Esophagus squamous epithelium (tissue), 5 donors: ENCODE data around the gene CCNJL. TPM values are rescaled to one million over a fixed set of nuclear protein-coding genes. Genes with fewer than 3 reads are reported as not detected.
A peak's percentile ranks its signal among the peaks of the same experiment; 100 is the strongest.

ENCODE experiments used
- DNase-seq: peaks from one replicate; lab custom pipeline; 2025; lab: John Stamatoyannopoulos, UW
- H3K27ac ChIP-seq, 4 donors: fragments of 200-600 bp; sonication (generic); one replicate each; pipeline ENCODE4 v1.5.1; 2016 to 2019; ENCODE audit warnings: mild to moderate bottlenecking in 1 of 4
- H3K27me3 ChIP-seq, 4 donors: fragments of 200-600 bp; sonication (generic); 1 replicate in 3 of 4; 2 replicates in 1 of 4; pipeline versions ENCODE4 v1.5.1 to v1.6.0; 2017 to 2021; ENCODE audit warnings: antibody characterized with exemption in 1 of 4
- H3K36me3 ChIP-seq, 3 donors: fragments of 200-600 bp; sonication (generic); one replicate each; pipeline ENCODE4 v1.5.1; 2016 to 2019
- H3K4me1 ChIP-seq, 3 donors: fragments of 200-600 bp; sonication (generic); one replicate each; pipeline ENCODE4 v1.5.1; 2017 to 2019
- H3K4me3 ChIP-seq, 4 donors: fragments of 200-600 bp; sonication (generic); 1 replicate in 3 of 4; 2 replicates in 1 of 4; pipeline ENCODE4 v1.5.1; 2016 to 2019; ENCODE audit warnings: mild to moderate bottlenecking in 2 of 4, moderate library complexity in 1 of 4
- H3K9me3 ChIP-seq, 3 donors: fragments of 200-600 bp; sonication (generic); one replicate each; pipeline ENCODE4 v1.5.1; 2016 to 2019
- POLR2A ChIP-seq, 4 donors: fragments of 450-650 bp; IDR thresholded peaks; one replicate each; pipeline ENCODE4 v1.6.1; 2017; ENCODE audit warnings: antibody characterized with exemption in 4 of 4, mild to moderate bottlenecking in 4 of 4, moderate library complexity in 3 of 4
- WGBS, 2 donors: methylation state at CpG; one replicate each; pipeline ENCODE4 v1.1.5; 2018; 5-methylcytosine and 5-hydroxymethylcytosine counted together
- intact Hi-C: fragments of 100-400 bp; cut with DNase I; formaldehyde crosslinking; loops from one replicate; pipeline ENCODE4 v1.15.0; 2022
- total RNA-seq, 4 donors: library from RNA; depleted of rRNA; stranded (reverse); fragments of >200 nt; gene quantifications; one replicate each; pipeline ENCODE4 v1.1.0, GENCODE V29; 2016
- TF ChIP-seq, protein P1 (sequence below), 6 experiments: fragments of 450-650 bp in 4 of 6; fragments of 200-600 bp in 2 of 6; sonication (generic) in 2 of 6; IDR thresholded peaks; one replicate each; pipeline ENCODE4 v1.5.1; 2016 to 2019; ENCODE audit warnings: antibody characterized with exemption in 6 of 6, mild to moderate bottlenecking in 4 of 6, moderate library complexity in 4 of 6
- donor health status: DM: yes; HTN: yes; CAD: no.

Gene CCNJL
- total RNA-seq, 4 donors from 2014 or later: 0.04 to 3.0 (median 0.74) TPM

DNA sequence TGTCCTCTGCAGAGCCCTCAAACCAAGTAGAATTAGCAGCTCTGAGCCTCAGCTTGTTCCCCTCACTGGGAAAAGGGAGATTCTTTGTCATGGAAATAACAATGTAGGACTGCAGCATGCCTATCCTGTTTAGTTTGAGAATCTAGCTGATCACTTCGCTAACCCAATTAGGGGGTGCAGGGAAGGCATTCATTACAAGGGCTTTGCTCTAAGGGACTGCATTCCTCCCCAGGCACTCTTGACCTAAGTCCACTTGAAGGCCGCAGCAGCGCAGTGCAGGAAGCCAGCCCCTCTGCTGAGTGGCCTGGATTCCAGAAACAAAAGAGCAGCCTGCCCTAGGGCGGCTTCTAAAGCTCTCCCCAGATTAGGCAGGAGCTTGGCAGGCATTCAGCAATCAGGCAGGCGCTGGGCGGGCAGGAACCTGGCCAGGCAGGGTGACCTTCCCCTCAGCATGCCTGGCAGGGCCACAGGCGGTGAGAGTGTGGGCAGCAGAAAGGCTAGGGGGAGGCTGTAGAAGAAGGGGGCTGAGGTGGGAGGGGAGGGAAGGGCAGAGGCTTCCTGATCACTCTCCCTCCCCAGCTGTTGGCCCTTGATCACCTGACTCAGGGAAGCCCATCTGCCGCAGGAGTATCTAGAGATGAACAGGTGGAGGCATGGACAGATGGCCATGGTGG, 24.8 kb downstream of the CCNJL start:
- H3K27ac ChIP-seq: peak overlapping the region in 3 of 4 donors; percentile 14 to 58 (median 53)
- intact Hi-C loops: no loop called here

DNA sequence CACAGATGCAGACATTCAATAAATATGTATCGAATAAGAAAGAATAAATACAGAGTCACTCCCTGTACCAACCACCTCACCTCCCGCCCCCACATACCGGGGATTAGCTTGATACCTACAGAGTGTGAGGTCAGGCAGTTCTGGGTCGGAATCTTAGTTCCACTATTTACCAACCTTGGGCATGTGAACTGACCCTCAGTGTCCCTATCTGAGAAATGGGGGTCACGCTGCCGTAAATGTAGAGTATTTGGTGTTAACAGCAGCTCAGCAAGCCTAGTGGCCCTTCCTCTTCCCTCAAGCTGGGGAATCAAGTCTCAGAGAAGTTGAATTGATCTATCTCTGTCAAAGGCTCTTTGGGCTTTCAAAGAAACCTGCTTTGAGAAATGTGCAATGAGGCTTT, 25.4 kb downstream of the CCNJL start:
- peaks cover 8 to 61% (median 25%) of the 10 kb centered on the region in 3 donors for H3K4me1 ChIP-seq
- no peak overlapping the region for H3K4me3 ChIP-seq
- TF ChIP-seq, protein P1, sequence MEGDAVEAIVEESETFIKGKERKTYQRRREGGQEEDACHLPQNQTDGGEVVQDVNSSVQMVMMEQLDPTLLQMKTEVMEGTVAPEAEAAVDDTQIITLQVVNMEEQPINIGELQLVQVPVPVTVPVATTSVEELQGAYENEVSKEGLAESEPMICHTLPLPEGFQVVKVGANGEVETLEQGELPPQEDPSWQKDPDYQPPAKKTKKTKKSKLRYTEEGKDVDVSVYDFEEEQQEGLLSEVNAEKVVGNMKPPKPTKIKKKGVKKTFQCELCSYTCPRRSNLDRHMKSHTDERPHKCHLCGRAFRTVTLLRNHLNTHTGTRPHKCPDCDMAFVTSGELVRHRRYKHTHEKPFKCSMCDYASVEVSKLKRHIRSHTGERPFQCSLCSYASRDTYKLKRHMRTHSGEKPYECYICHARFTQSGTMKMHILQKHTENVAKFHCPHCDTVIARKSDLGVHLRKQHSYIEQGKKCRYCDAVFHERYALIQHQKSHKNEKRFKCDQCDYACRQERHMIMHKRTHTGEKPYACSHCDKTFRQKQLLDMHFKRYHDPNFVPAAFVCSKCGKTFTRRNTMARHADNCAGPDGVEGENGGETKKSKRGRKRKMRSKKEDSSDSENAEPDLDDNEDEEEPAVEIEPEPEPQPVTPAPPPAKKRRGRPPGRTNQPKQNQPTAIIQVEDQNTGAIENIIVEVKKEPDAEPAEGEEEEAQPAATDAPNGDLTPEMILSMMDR (IDR thresholded peaks at IDR 0.05): no peak
- TF ChIP-seq POLR2A (IDR thresholded peaks at IDR 0.05): no peak
- no peaks in the 10 kb centered on the region for H3K9me3 ChIP-seq
- no peak for DNase-seq
- H3K27me3 ChIP-seq: no peaks in the 10 kb centered on the region
- WGBS, 2 donors: 58 to 63% methylated on average over 4 to 6 of the region's 6 CpGs
- intact Hi-C loops: no loop called here
- no peaks in the 10 kb centered on the region for H3K36me3 ChIP-seq
- H3K27ac ChIP-seq: peak overlapping the region in 1 of 4 donors; percentile 58

More for the DNA sequence above, 24.8 kb downstream of the CCNJL start:
- 20 to 52% methylated on average over 5 to 7 of the region's 8 CpGs for WGBS, 2 donors
- TF ChIP-seq, protein P1 (IDR thresholded peaks at IDR 0.05): no peak
- TF ChIP-seq POLR2A (IDR thresholded peaks at IDR 0.05): no peak
- peaks cover 8 to 64% (median 25%) of the 10 kb centered on the region in 3 donors for H3K4me1 ChIP-seq
- no peaks in the 10 kb centered on the region for H3K36me3 ChIP-seq
- H3K4me3 ChIP-seq: peak overlapping the region in 1 of 4 donors; percentile 9
- H3K9me3 ChIP-seq: no peaks in the 10 kb centered on the region
- no peak for DNase-seq
- no peaks in the 10 kb centered on the region for H3K27me3 ChIP-seq

DNA sequence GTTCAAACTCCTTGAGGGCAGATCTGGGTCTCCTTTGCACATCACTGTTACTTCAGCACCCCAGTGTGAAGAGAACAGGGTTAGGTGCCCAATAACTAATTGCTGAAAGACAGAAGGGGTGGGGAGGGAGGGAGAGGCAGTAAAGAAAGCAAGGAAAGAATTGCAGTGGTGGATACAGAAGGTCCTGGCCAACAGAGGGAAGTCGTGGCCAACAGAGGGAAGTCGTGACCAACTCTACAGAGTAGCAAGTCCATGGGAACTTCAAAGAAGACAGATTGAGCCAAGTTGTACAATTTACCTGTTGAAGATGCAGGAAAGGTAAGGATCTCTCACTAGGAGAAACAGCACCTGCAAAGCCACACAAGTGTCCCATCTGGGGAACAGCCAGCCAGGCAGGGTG, 27.0 kb downstream of the CCNJL start:
- no peak for DNase-seq
- Histone ChIP-seq H3K27me3 (no peaks in the 10 kb centered on the region), H3K9me3 (no peaks in the 10 kb centered on the region), H3K27ac (no peak overlapping the region), H3K36me3 (no peaks in the 10 kb centered on the region), H3K4me1 (peaks cover 8 to 46% (median 25%) of the 10 kb centered on the region in 3 donors), H3K4me3 (no peak overlapping the region)
- WGBS, 2 donors: 67 to 74% methylated on average over 2 of the region's 2 CpGs
- TF ChIP-seq, protein P1 (IDR thresholded peaks at IDR 0.05): no peak
- intact Hi-C loops: no loop called here

DNA sequence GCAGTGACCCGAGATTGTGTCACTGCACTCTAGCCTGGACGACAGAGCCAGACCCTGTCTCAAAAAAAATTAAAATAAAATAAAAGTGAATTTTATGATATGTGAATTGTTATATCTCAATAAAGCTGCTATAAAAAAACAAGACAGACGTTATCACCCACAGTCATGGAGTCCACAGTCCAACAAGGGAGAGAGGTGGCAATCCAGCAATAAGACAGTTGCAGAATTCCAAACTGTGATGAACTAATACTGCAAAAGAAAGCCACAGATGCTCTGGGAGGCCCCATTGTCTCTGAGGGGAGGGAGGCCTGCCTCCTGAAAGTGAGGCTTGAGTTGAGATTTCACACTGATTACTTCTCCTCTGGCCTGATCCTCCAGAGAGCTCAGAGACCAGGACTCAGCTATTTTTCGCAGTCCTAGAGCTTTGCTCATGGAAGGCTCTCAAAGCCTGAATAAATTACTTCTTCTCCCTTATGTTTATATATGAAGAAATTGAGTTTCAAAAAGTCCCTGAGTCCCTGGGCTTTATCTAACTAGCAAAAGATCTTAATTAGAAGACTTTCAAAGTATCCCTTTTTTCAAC, 28.0 kb downstream of the CCNJL start:
- H3K9me3 ChIP-seq: no peaks in the 10 kb centered on the region
- TF ChIP-seq, protein P1 (IDR thresholded peaks at IDR 0.05): no peak
- no peak for TF ChIP-seq POLR2A (IDR thresholded peaks at IDR 0.05)
- DNase-seq: no peak
- intact Hi-C loops: no loop called here
- H3K4me1 ChIP-seq: peaks cover 8 to 36% (median 18%) of the 10 kb centered on the region in 3 donors
- WGBS, 2 donors: 85 to 86% methylated on average over 4 of the region's 4 CpGs
- H3K27me3 ChIP-seq: no peaks in the 10 kb centered on the region
- peaks cover 0 to 6% (median 0%) of the 10 kb centered on the region in 3 donors for H3K36me3 ChIP-seq
- H3K27ac ChIP-seq: no peak overlapping the region
- H3K4me3 ChIP-seq: no peak overlapping the region

DNA sequence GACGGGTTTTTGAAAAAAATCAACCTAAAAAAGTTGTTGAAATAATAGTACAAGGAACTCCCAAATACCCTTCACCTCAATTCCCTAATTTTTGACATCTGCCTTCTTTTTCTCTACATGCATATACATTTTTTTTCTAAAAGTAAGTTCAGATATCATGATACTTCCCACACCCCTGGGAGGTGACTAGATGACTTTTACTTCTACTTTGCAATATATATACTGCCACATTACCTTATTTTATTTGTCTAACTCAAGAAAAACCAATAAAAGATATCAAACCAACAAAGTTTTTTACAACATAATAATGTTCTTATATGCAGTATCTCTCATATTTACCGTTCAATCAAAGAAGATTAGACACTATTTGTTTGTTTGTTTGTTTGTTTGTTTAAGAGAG, 31.1 kb downstream of the CCNJL start:
- Histone ChIP-seq H3K27ac (no peak overlapping the region), H3K36me3 (peaks cover 0 to 6% (median 0%) of the 10 kb centered on the region in 3 donors), H3K4me3 (no peak overlapping the region), H3K4me1 (peaks cover 0 to 7% (median 0%) of the 10 kb centered on the region in 3 donors), H3K9me3 (no peaks in the 10 kb centered on the region), H3K27me3 (no peaks in the 10 kb centered on the region)
- DNase-seq: no peak
- 87 to 88% methylated on average over 2 of the region's 2 CpGs for WGBS, 2 donors
- intact Hi-C loops: no loop called here
- TF ChIP-seq, protein P1 (IDR thresholded peaks at IDR 0.05): no peak
- no peak for TF ChIP-seq POLR2A (IDR thresholded peaks at IDR 0.05)
